ENCODE measurements around the gene ADGRG6. TPM values are rescaled to one million over a fixed set of nuclear protein-coding genes. Genes with fewer than 3 reads are reported as not detected.

Gene ADGRG6
- total and polyA plus RNA-seq, 2 of the 8 experiments (the other 6 are each of a cell fraction or from before 2014, with no cell fraction given): 1.1 to 6.2 TPM

GRCh38 chr6:142474531-142475289, 172.9 kb downstream of the ADGRG6 start (continued):
- no peak for TF ChIP-seq JUN (IDR thresholded peaks at IDR 0.05; ENCODE audit: low read depth, low read length)
- TF ChIP-seq EGR1 (IDR thresholded peaks at IDR 0.05; ENCODE audit: borderline replicate concordance, low read depth, low read length): no peak
- no peak for TF ChIP-seq TCF12 (IDR thresholded peaks at IDR 0.05; ENCODE audit: low read depth, low read length)
- no peak for TF ChIP-seq POLR2AphosphoS5 (IDR thresholded peaks at IDR 0.05; ENCODE audit: low read depth, low read length)
- no peak for TF ChIP-seq SP4 (IDR thresholded peaks at IDR 0.05; ENCODE audit: low read length)
- TF ChIP-seq KDM5A (IDR thresholded peaks at IDR 0.05; ENCODE audit: low read length): peak; percentile 54; the same call in 1 of the 2 replicates
- TF ChIP-seq SAP30 (IDR thresholded peaks at IDR 0.05; ENCODE audit: insufficient read depth, insufficient replicate concordance, low read length): no peak
- no peak for TF ChIP-seq ZNF274 (IDR thresholded peaks at IDR 0.05; ENCODE audit: borderline replicate concordance, extremely low read depth, low read length)
- no peak for TF ChIP-seq SUZ12 (IDR thresholded peaks at IDR 0.05; ENCODE audit: low read length)
- TF ChIP-seq EZH2 (IDR thresholded peaks at IDR 0.05; ENCODE audit: low read depth, low read length, severe bottlenecking): no peak
- TF ChIP-seq RNF2 (IDR thresholded peaks at IDR 0.05; ENCODE audit: borderline replicate concordance, low read depth, low read length, missing control alignments, poor library complexity, severe bottlenecking): no peak
- TF ChIP-seq SIX5 (IDR thresholded peaks at IDR 0.05; ENCODE audit: low read depth, low read length): no peak
- no peak for TF ChIP-seq MAX (IDR thresholded peaks at IDR 0.05)
- no peak for TF ChIP-seq SIRT6 (IDR thresholded peaks at IDR 0.05; ENCODE audit: low read length)
- TF ChIP-seq CBX8 (IDR thresholded peaks at IDR 0.05; ENCODE audit: borderline replicate concordance, low read depth, low read length): no peak
- TF ChIP-seq CHD1 (IDR thresholded peaks at IDR 0.05; ENCODE audit: low read depth, low read length): no peak
- no peak for TF ChIP-seq CTBP2 (IDR thresholded peaks at IDR 0.05; ENCODE audit: borderline replicate concordance, insufficient read depth, insufficient read length, low read length)
- TF ChIP-seq BACH1 (IDR thresholded peaks at IDR 0.05; ENCODE audit: low read length): no peak
- TF ChIP-seq, protein P1, sequence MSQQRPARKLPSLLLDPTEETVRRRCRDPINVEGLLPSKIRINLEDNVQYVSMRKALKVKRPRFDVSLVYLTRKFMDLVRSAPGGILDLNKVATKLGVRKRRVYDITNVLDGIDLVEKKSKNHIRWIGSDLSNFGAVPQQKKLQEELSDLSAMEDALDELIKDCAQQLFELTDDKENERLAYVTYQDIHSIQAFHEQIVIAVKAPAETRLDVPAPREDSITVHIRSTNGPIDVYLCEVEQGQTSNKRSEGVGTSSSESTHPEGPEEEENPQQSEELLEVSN (IDR thresholded peaks at IDR 0.05): no peak
- no peak for TF ChIP-seq CREB1 (IDR thresholded peaks at IDR 0.05)
- TF ChIP-seq, protein P2, sequence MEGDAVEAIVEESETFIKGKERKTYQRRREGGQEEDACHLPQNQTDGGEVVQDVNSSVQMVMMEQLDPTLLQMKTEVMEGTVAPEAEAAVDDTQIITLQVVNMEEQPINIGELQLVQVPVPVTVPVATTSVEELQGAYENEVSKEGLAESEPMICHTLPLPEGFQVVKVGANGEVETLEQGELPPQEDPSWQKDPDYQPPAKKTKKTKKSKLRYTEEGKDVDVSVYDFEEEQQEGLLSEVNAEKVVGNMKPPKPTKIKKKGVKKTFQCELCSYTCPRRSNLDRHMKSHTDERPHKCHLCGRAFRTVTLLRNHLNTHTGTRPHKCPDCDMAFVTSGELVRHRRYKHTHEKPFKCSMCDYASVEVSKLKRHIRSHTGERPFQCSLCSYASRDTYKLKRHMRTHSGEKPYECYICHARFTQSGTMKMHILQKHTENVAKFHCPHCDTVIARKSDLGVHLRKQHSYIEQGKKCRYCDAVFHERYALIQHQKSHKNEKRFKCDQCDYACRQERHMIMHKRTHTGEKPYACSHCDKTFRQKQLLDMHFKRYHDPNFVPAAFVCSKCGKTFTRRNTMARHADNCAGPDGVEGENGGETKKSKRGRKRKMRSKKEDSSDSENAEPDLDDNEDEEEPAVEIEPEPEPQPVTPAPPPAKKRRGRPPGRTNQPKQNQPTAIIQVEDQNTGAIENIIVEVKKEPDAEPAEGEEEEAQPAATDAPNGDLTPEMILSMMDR (IDR thresholded peaks at IDR 0.05; ENCODE audit: control extremely low read depth in 1 of 3, insufficient read depth in 1 of 3, low read depth in 1 of 3, low read length in 3 of 3): peak; percentile 68 to 83 (median 70)

Measured in H1 (cell line).